ENCODE data around the gene PFN2. TPM values are rescaled to one million over a fixed set of nuclear protein-coding genes. Genes with fewer than 3 reads are reported as not detected.
A peak's percentile ranks its signal among the peaks of the same experiment; 100 is the strongest.
"Not testable (repeated sequence)": the region's sequence is repeated elsewhere in the genome, so short reads cannot be mapped to it uniquely, and the experiment has no call there.

Gene PFN2, protein sequence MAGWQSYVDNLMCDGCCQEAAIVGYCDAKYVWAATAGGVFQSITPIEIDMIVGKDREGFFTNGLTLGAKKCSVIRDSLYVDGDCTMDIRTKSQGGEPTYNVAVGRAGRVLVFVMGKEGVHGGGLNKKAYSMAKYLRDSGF
- total RNA-seq (ENCODE audit: insufficient read depth, low replicate concordance), result 79.4 TPM

DNA sequence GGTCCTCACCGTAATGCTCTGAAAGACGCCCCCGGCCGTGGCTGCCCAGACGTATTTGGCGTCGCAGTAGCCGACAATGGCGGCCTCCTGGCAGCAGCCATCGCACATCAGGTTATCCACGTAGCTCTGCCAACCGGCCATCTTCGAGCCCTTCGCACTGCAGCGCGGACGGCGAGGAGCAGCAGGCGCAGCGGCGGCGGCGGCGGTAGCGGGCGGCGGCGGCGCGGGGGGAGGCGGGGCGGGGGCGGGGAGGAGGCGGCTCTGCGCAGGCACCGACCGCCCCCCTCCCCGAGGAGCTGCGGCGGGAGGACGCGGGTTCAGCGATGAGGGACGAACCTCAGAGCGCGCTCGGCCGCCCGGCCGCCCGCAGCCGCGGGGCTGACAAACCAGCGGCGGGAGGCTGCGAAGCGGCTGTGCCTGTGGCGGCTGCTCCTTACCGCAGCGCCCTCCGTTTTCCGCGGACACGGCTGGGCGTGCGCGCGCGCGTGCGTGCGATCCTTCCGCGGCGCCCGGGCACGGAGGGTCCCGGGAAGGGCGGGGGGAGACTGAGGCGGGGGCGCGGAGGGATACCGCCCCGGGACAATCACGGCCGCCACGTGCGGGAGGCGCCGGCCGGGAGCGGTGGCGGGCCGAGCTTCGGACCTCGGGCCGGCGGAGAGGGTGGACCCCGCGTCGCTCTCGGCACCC, at the start of gene PFN2:
TSS of gene PFN2 (minus strand) at position 180 of the 687 bp plus-strand sequence. CDS start at position 141, 39 bp downstream.
- DNase-seq (ENCODE audit: low spot score), result peak; percentile 81

GRCh38 chr3:150015901-150016300, 45.2 kb upstream of the PFN2 start:
- DNase-seq (ENCODE audit: low spot score), result peak; percentile 20

- DNase-seq (ENCODE audit: low spot score), result no peak
These were observed 44.1 kb upstream of the PFN2 start for GRCh38 chr3:150014782-150015181.

- no peak for DNase-seq (ENCODE audit: low spot score)
These were observed 43.1 kb upstream of the PFN2 start for GRCh38 chr3:150013801-150014200.

GRCh38 chr3:150006794-150007193, 36.1 kb upstream of the PFN2 start:
- no peak for DNase-seq (ENCODE audit: low spot score)

GRCh38 chr3:150005243-150006112, 34.8 kb upstream of the PFN2 start:
- DNase-seq (ENCODE audit: low spot score), result peak; percentile 45

DNA sequence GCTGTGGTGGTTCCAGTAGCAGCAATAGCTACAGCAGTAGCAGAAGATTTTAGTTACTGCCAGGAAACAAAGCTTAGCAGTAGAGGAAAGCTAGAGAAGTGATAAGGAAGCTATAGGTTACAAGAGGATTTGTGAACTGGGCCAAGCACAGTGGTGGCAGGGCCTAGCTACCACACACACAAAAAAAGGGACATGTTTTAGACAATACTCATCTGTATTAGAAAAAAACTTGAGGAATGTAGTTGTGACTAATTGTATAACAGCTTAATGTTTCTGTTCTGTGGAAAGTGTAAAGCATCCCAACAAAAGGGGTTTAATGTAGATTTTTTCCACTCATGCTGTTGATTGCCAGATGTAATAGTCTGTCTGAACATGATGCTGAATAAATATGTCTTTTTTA, 29.9 kb upstream of the PFN2 start:
- DNase-seq (ENCODE audit: low spot score), result no peak

DNA sequence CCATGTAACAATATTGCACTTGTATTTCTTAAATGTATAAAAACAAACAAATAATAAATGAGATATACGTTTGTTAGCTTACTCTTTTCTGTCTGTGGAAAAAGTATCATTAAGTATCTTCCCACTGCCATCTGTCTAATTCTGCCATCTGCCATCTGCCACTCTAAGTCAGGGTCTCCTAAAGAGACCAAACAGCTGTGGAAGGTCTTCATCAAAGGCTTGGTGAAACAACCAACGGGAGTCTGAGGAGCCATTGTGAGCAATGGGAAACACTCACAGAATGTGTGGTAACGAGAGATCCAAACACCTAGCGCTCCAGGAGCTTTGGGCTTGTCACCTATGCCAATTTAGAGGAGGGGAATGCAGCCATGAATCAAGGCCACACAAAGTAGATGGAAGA, 28.7 kb upstream of the PFN2 start:
- DNase-seq (ENCODE audit: low spot score), result no peak

DNA sequence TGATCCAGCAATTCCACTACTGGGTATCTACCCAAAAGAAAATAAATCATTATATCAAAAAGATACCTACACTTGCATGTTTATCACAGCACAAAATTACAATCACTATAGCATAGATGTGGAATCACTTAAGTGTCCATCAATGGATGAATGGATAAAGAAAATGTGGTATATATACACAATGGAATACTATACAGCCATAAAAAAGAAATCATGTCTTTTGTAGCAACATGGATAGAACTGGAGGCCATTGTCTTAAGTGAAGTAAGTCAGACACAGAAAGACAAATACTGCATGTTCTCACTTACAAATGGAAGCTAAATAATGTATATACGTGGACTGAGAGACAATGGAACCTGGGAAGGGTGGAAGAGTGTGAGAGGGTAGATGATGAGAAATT, 28.3 kb upstream of the PFN2 start:
- DNase-seq (ENCODE audit: low spot score), result no peak

DNA sequence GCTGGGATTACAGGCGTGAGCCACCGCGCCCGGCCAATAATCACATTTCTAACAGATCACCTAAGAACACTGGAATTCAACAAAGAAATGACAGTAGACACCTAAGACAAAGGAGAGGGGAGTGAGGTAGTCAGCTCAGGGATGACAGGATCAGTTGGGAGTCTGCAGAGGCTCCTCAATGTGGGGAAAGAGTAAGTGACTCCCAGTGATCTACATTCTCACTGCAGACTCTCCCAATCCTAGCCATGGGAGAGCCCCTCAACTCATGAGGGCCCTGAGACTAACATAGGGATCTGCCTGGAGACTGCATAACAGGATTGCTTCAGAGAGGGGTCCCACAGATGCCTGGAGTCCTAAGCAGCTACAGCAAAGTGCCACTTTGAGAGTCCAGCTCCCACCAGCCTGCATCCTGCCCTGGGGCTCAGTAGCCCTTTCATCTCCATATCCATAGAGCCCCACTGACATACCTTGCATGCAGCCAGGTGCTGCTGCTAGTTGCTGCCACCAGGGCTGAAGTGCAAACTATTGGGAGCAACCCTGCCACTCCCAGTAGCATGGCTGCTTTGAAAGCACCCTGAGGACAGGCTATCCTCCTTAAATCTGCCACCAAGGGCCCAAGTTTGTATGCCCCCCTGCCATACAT, 21.8 kb upstream of the PFN2 start:
- DNase-seq (ENCODE audit: low spot score), result no peak

DNA sequence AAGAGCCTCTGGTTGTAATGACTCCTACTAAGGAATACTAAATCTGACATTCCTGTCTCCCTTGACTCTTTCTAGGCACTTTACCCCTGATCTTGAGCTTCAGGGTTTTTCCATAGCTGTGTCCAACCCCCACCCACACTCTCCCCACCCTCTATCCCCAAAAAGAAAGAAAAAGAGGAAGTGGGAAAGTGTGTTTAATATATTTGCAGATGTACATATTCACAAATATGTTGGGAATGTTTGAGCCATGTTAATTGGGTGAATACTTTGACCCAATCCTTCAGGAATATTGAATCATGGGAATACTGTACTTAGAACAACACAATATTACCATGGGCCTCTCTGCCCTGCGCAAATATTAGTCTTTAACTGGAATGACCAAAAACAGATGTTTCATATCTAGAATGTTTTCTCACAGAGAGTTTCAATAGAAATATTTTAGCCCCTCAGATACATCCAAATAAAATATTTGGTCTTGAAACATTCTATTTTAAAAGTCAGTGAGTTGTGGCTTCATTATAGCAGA, 19.8 kb upstream of the PFN2 start:
- peak; percentile 20 for DNase-seq (ENCODE audit: low spot score)

DNA sequence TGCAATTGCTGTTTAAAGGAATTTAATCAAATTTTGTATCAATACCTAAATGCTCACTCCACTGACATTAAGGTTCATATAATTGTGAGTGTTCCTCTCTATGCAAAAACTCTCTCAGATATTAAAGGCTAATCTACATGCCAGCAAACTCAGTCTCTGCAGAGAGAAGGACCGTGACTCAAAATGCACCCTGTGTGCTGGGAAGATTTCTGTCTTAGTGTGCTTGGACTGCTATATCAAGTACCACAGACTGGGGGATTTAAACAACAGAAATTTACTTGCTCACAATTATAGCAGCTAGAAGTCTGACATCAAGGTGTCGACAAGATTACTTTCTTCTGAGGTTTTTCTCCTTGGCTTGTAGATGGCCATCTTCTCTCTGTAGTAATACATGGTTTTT, 18.6 kb upstream of the PFN2 start:
- DNase-seq (ENCODE audit: low spot score), result peak; percentile 12

GRCh38 chr3:149983628-149984027, 12.9 kb upstream of the PFN2 start:
- DNase-seq (ENCODE audit: low spot score), result no peak

- not testable (repeated sequence) for DNase-seq (ENCODE audit: low spot score)
These were observed 12.4 kb upstream of the PFN2 start for GRCh38 chr3:149983053-149983452.

DNA sequence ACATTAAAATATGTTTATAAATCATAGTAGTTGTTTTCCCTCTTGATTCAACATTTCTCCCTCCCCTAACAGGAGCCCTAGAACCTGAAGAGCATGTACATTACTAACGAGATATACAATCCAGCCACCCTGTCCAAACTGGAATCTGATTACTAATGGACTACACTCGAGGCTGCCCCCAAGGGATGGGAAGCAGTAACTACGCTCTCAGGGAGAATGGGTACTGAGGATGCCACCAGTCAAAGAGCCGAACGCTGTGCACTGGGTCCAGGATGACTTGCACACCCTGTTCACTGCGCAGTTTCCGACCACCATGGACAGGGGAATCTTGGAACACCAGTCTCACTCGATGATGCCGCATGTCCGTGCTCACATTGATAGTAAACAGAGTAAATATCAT, 11.3 kb upstream of the PFN2 start:
- DNase-seq (ENCODE audit: low spot score), result not testable (repeated sequence)

GRCh38 chr3:149977386-149977785, 6.7 kb upstream of the PFN2 start:
- DNase-seq (ENCODE audit: low spot score), result peak; percentile 52

GRCh38 chr3:149975919-149976318, 5.2 kb upstream of the PFN2 start:
- DNase-seq (ENCODE audit: low spot score), result no peak

DNA sequence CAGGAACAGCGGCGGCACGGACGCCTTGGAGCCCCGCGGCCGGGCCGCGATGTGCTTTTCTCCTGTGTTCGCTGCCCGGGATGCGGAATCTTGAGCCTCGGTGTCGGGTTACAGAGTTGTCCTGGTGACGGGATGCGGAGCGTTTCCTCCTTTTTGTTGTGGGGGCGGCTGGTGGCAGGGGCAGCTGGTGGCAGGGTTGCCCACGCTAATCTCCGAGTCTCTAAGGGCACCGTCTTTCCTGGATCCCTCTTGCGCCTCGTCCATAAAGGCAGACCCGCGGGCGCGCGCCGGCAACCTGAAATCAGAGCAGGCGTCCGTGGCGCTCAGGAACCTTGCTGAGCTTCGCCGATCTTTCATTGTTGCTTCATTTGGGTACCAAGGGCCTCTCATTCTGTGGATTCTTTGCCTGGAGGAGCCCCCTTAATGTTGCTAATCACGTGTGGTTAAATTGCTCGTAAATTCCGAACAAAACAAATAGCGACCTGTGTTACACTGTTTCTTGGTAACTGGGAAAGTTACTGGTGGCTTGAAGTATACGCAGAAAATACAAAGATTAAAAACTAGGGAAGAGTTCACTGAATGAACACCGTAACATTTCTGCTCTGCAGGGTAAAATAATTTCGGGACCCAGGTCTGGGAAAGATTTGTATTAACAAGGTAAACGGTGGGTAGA, 844 bp upstream of the PFN2 start:
- peak; percentile 84 for DNase-seq (ENCODE audit: low spot score)

DNA sequence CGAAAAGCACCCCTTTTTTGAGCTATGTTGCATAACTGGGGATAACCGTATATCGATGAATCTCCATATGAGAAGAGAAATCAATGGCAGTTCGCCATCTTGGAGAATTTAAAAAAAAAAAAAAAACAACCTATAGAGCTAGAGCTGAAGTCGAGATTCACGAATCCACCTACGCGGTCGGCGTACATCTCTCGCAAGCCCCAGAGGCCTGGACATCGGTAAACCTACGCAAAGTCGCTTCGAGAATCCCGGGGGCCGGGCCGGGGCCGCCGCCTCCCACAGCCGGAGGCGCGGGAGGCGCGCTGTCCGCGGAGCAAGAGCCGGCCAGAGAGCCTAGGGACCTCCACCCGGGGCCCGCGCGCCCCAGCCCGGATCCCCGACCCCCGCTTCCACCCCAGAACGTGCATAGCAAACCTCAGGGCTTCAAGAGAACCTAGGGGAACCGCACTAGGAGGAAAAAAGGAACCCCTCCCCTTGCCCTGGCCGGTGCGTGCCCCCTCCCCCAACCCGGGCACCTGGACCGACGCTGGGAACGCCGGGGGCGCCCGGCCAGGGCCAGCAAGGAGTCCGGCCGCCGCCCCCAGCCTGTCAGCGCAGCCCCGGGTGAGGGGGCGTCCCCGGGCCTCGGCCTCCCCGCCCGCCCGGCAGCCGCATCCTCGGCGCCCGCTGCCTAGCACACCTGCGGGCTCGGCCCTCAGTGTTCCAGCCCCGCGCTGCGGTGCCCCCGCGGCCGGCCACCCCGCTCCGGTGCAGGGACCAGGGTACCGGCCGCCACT, 567 bp downstream of the PFN2 start:
- peak; percentile 96 for DNase-seq (ENCODE audit: low spot score)

All from umbilical cord (tissue), 2 donors.